ENCODE data around the gene RTN4RL1.

The RTN4RL1 gene

GRCh38 chr17:1961189-1961588 is 63.9 kb downstream of the RTN4RL1 start:
- no peak overlapping the region for H3K4me3 Mint-ChIP-seq
- H3K4me1 Mint-ChIP-seq = no peaks in the 10 kb centered on the region
- H3K36me3 Mint-ChIP-seq (ENCODE audit: low read depth) = no peaks in the 10 kb centered on the region
- no peak overlapping the region for H3K27ac Mint-ChIP-seq
- no peak for DNase-seq
- H3K9me3 Mint-ChIP-seq = no peaks in the 10 kb centered on the region
- H3K27me3 Mint-ChIP-seq = no peaks in the 10 kb centered on the region
- ATAC-seq = no peak

- H3K27me3 Mint-ChIP-seq = no peaks in the 10 kb centered on the region
- H3K4me3 Mint-ChIP-seq = no peak overlapping the region
- no peaks in the 10 kb centered on the region for H3K9me3 Mint-ChIP-seq
- no peak for DNase-seq
- no peak overlapping the region for H3K27ac Mint-ChIP-seq
- H3K4me1 Mint-ChIP-seq = no peaks in the 10 kb centered on the region
- ATAC-seq = no peak
- H3K36me3 Mint-ChIP-seq (ENCODE audit: low read depth) = no peaks in the 10 kb centered on the region
Observed at GRCh38 chr17:1960545-1960912, 64.6 kb downstream of the RTN4RL1 start.

- no peaks in the 10 kb centered on the region for H3K4me1 Mint-ChIP-seq
- no peak overlapping the region for H3K4me3 Mint-ChIP-seq
- no peak overlapping the region for H3K27ac Mint-ChIP-seq
- no peaks in the 10 kb centered on the region for H3K36me3 Mint-ChIP-seq (ENCODE audit: low read depth)
- no peak for ATAC-seq
- no peak for DNase-seq
- no peaks in the 10 kb centered on the region for H3K9me3 Mint-ChIP-seq
- H3K27me3 Mint-ChIP-seq = no peaks in the 10 kb centered on the region
Observed at GRCh38 chr17:1959871-1960544, 65.1 kb downstream of the RTN4RL1 start.

- no peak overlapping the region for H3K27ac Mint-ChIP-seq
- H3K27me3 Mint-ChIP-seq = no peaks in the 10 kb centered on the region
- H3K36me3 Mint-ChIP-seq (ENCODE audit: low read depth) = no peaks in the 10 kb centered on the region
- ATAC-seq (no peak), DNase-seq (no peak)
- H3K4me3 Mint-ChIP-seq = no peak overlapping the region
- no peaks in the 10 kb centered on the region for H3K4me1 Mint-ChIP-seq
- H3K9me3 Mint-ChIP-seq = no peaks in the 10 kb centered on the region
Observed at GRCh38 chr17:1958134-1958881, 66.8 kb downstream of the RTN4RL1 start.

- no peaks in the 10 kb centered on the region for H3K36me3 Mint-ChIP-seq (ENCODE audit: low read depth)
- H3K27ac Mint-ChIP-seq = no peak overlapping the region
- no peaks in the 10 kb centered on the region for H3K9me3 Mint-ChIP-seq
- H3K4me1 Mint-ChIP-seq = no peaks in the 10 kb centered on the region
- ATAC-seq (no peak), DNase-seq (no peak)
- H3K27me3 Mint-ChIP-seq = no peaks in the 10 kb centered on the region
- H3K4me3 Mint-ChIP-seq = no peak overlapping the region
Observed at GRCh38 chr17:1957037-1957436, 68.1 kb downstream of the RTN4RL1 start.

- DNase-seq (no peak), ATAC-seq (no peak)
- H3K4me1 Mint-ChIP-seq = no peaks in the 10 kb centered on the region
- H3K9me3 Mint-ChIP-seq = no peaks in the 10 kb centered on the region
- H3K4me3 Mint-ChIP-seq = no peak overlapping the region
- no peaks in the 10 kb centered on the region for H3K36me3 Mint-ChIP-seq (ENCODE audit: low read depth)
- no peak overlapping the region for H3K27ac Mint-ChIP-seq
- H3K27me3 Mint-ChIP-seq = no peaks in the 10 kb centered on the region
Observed at GRCh38 chr17:1956134-1956533, 69.0 kb downstream of the RTN4RL1 start.

- no peaks in the 10 kb centered on the region for H3K4me1 Mint-ChIP-seq
- DNase-seq (no peak), ATAC-seq (no peak)
- no peak overlapping the region for H3K4me3 Mint-ChIP-seq
- H3K36me3 Mint-ChIP-seq (ENCODE audit: low read depth) = no peaks in the 10 kb centered on the region
- H3K9me3 Mint-ChIP-seq = no peaks in the 10 kb centered on the region
- H3K27ac Mint-ChIP-seq = no peak overlapping the region
- H3K27me3 Mint-ChIP-seq = no peaks in the 10 kb centered on the region
Observed at GRCh38 chr17:1953831-1954230, 71.3 kb downstream of the RTN4RL1 start.

- Mint-ChIP-seq H3K4me3 (no peak overlapping the region), H3K36me3 (ENCODE audit: low read depth) (no peaks in the 10 kb centered on the region), H3K9me3 (no peaks in the 10 kb centered on the region), H3K27ac (no peak overlapping the region), H3K27me3 (no peaks in the 10 kb centered on the region), H3K4me1 (no peaks in the 10 kb centered on the region)
- no peak for DNase-seq
- no peak for ATAC-seq
Observed at GRCh38 chr17:1951920-1952319, 73.2 kb downstream of the RTN4RL1 start.

- Mint-ChIP-seq H3K27me3 (no peaks in the 10 kb centered on the region), H3K27ac (no peak overlapping the region), H3K4me3 (no peak overlapping the region), H3K36me3 (ENCODE audit: low read depth) (no peaks in the 10 kb centered on the region), H3K9me3 (no peaks in the 10 kb centered on the region), H3K4me1 (no peaks in the 10 kb centered on the region)
- DNase-seq (no peak), ATAC-seq (no peak)
Observed at GRCh38 chr17:1949754-1950153, 75.4 kb downstream of the RTN4RL1 start.

GRCh38 chr17:1948517-1948825 is 76.7 kb downstream of the RTN4RL1 start:
- Mint-ChIP-seq H3K4me3 (no peak overlapping the region), H3K27ac (no peak overlapping the region), H3K9me3 (no peaks in the 10 kb centered on the region), H3K27me3 (no peaks in the 10 kb centered on the region), H3K4me1 (no peaks in the 10 kb centered on the region), H3K36me3 (ENCODE audit: low read depth) (no peaks in the 10 kb centered on the region)
- DNase-seq (no peak), ATAC-seq (no peak)

GRCh38 chr17:1947743-1948516 is 77.2 kb downstream of the RTN4RL1 start:
- Mint-ChIP-seq H3K4me1 (no peaks in the 10 kb centered on the region), H3K36me3 (ENCODE audit: low read depth) (no peaks in the 10 kb centered on the region), H3K27me3 (no peaks in the 10 kb centered on the region), H3K4me3 (no peak overlapping the region), H3K9me3 (no peaks in the 10 kb centered on the region), H3K27ac (no peak overlapping the region)
- ATAC-seq (no peak), DNase-seq (no peak)

- Mint-ChIP-seq H3K9me3 (no peaks in the 10 kb centered on the region), H3K27ac (no peak overlapping the region), H3K36me3 (ENCODE audit: low read depth) (no peaks in the 10 kb centered on the region), H3K4me1 (no peaks in the 10 kb centered on the region), H3K27me3 (no peaks in the 10 kb centered on the region), H3K4me3 (no peak overlapping the region)
- ATAC-seq (no peak), DNase-seq (no peak)
Observed at GRCh38 chr17:1947229-1947742, 77.8 kb downstream of the RTN4RL1 start.

- no peaks in the 10 kb centered on the region for H3K9me3 Mint-ChIP-seq
- H3K27me3 Mint-ChIP-seq = no peaks in the 10 kb centered on the region
- H3K4me3 Mint-ChIP-seq = no peak overlapping the region
- H3K36me3 Mint-ChIP-seq (ENCODE audit: low read depth) = no peaks in the 10 kb centered on the region
- no peaks in the 10 kb centered on the region for H3K4me1 Mint-ChIP-seq
- no peak for DNase-seq
- peak; percentile 35 for ATAC-seq
- no peak overlapping the region for H3K27ac Mint-ChIP-seq
Observed at GRCh38 chr17:1946021-1946932, 78.9 kb downstream of the RTN4RL1 start.

- DNase-seq = no peak
- Mint-ChIP-seq H3K27ac (no peak overlapping the region), H3K36me3 (ENCODE audit: low read depth) (no peaks in the 10 kb centered on the region), H3K27me3 (no peaks in the 10 kb centered on the region), H3K4me1 (no peaks in the 10 kb centered on the region), H3K9me3 (no peaks in the 10 kb centered on the region), H3K4me3 (no peak overlapping the region)
- no peak for ATAC-seq
Observed at GRCh38 chr17:1945621-1946020, 79.5 kb downstream of the RTN4RL1 start.
